ENCODE data around the gene RCOR1.

Gene RCOR1

DNA sequence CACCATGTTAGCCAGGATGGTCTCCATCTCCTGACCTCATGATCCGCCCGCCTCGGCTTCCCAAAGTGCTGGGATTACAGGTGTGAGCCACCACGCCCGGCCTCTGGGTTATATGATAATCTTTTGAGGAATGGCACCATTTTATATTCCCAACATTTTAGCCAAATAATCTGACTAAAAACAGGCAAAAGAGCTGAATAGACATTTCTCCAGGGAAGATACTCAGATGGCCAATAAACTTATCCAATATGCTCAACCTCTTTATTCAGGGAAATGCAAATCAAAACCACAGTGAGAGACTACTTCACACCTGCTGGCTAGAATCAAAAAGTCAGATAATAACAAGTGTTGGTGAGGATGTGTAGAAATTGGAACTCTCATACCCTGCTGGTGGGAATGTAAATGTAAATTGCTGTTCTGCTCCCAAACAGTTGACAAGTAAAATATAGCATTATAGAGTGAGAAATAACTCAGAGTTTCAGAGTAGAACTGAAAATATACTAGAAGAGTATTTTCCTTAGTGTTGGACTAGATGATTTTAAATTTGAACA is 80.0 kb downstream of the RCOR1 start:
- TF ChIP-seq REST (IDR thresholded peaks at IDR 0.05; ENCODE audit: insufficient read depth in 1 of 2, low read depth in 2 of 2, low read length in 2 of 2) (no peak), SIN3A (IDR thresholded peaks at IDR 0.05; ENCODE audit: borderline replicate concordance, insufficient read depth, low read length) (no peak), FOXP2 (optimal IDR thresholded peaks at IDR 0.05; ENCODE audit: borderline replicate concordance, extremely low read depth, extremely low read length, insufficient read depth) (no peak), TAF1 (IDR thresholded peaks at IDR 0.05; ENCODE audit: borderline replicate concordance, insufficient read depth, low read length) (no peak), POLR2AphosphoS5 (IDR thresholded peaks at IDR 0.05; ENCODE audit: low read depth, low read length) (no peak)

DNA sequence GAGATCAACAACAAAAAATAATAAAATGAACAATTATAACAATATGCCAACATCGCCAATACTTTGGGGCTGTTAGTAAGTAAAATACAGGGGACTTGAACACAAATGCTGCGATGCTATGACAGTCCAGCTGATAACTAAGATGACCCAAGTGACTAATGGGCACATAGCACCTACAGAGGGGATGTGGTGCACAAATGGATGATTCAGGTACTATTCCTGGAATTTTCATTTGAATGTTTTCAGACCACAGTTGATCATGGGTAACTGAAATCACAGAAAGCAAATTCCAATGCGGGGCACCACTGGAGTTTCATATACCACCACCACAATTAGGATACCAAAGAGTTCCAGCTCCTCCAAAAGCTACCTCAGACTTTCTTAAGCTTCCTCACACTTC is 82.9 kb downstream of the RCOR1 start:
- TF ChIP-seq SIN3A (IDR thresholded peaks at IDR 0.05; ENCODE audit: borderline replicate concordance, insufficient read depth, low read length) (no peak), FOXP2 (optimal IDR thresholded peaks at IDR 0.05; ENCODE audit: borderline replicate concordance, extremely low read depth, extremely low read length, insufficient read depth) (no peak), REST (IDR thresholded peaks at IDR 0.05; ENCODE audit: insufficient read depth in 1 of 2, low read depth in 2 of 2, low read length in 2 of 2) (no peak), TAF1 (IDR thresholded peaks at IDR 0.05; ENCODE audit: borderline replicate concordance, insufficient read depth, low read length) (no peak), POLR2AphosphoS5 (IDR thresholded peaks at IDR 0.05; ENCODE audit: low read depth, low read length) (no peak)

DNA sequence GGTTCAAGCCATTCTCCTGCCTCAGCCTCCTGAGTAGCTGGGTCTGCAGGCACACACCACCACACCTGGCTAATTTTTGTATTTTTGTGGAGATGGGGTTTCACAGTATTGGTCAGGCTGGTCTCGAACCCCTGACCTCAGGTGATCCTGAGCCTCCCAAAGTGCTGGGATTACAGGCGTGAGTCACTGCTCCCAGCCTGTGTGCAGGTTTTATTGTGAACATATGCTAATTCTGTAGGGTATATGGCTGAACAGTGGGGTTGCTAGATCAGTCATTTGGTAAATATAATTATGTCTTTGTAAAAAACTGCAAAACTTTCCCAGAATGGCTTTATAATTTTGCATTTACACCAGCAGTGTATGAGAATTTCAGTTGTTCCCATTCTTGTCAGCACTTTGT is 85.9 kb downstream of the RCOR1 start:
- TF ChIP-seq SIN3A (IDR thresholded peaks at IDR 0.05; ENCODE audit: borderline replicate concordance, insufficient read depth, low read length) (no peak), TAF1 (IDR thresholded peaks at IDR 0.05; ENCODE audit: borderline replicate concordance, insufficient read depth, low read length) (no peak), REST (IDR thresholded peaks at IDR 0.05; ENCODE audit: insufficient read depth in 1 of 2, low read depth in 2 of 2, low read length in 2 of 2) (no peak), POLR2AphosphoS5 (IDR thresholded peaks at IDR 0.05; ENCODE audit: low read depth, low read length) (no peak), FOXP2 (optimal IDR thresholded peaks at IDR 0.05; ENCODE audit: borderline replicate concordance, extremely low read depth, extremely low read length, insufficient read depth) (no peak)

- TF ChIP-seq TAF1 (IDR thresholded peaks at IDR 0.05; ENCODE audit: borderline replicate concordance, insufficient read depth, low read length), result no peak
- TF ChIP-seq POLR2AphosphoS5 (IDR thresholded peaks at IDR 0.05; ENCODE audit: low read depth, low read length), result no peak
- no peak for TF ChIP-seq FOXP2 (optimal IDR thresholded peaks at IDR 0.05; ENCODE audit: borderline replicate concordance, extremely low read depth, extremely low read length, insufficient read depth)
- no peak for TF ChIP-seq SIN3A (IDR thresholded peaks at IDR 0.05; ENCODE audit: borderline replicate concordance, insufficient read depth, low read length)
- TF ChIP-seq REST (IDR thresholded peaks at IDR 0.05; ENCODE audit: insufficient read depth in 1 of 2, low read depth in 2 of 2, low read length in 2 of 2), result no peak
These were observed 91.2 kb downstream of the RCOR1 start for GRCh38 chr14:102683399-102684297.
